HG03103 (cell line): ENCODE measurements around the gene SLC14A1.

Source experiments
- ATAC-seq: cut with Tn5 transposase; IDR thresholded peaks from one replicate; pipeline ENCODE4 v1.9.1; 2021; ENCODE audit warnings: low read depth; ENCODE audit not compliant: unreplicated experiment

The SLC14A1 gene

GRCh38 chr18:45792506-45793263, 68.7 kb downstream of the SLC14A1 start:
- ATAC-seq: no peak

DNA sequence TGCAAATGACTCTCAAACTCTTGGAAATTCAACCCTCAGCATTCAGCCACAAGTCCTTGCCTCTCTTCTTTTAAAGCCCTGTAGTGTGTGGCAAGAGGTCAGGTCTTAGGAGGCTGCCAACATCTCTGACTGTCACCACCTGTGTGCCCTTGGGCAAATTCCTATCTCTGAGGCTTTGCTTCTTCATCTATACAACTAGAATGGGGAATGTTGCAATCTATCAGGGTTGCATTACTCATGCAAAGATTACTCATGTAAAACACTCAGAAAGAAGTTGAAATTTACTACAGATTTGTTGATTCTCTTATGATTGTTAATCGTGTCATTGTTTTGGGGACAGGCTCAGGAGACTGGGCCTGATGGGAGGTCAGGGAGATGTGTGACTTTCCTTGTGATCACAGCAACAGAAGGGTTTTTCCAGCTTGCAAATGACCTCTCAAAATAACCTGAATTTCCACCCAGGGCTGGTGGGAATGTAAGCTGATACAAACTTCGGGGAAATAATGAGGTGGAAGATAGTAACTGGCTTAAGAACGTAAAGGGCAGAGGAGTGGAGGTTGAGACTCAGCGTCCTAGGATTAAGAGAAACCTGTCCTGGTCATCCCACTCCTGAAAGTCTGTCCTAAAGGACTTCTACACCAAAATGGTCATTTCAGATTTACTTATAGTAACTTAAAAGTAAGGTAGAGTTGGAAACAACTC, 69.4 kb downstream of the SLC14A1 start:
- ATAC-seq: no peak

- ATAC-seq: no peak
Observed at GRCh38 chr18:45801416-45802004, 77.5 kb downstream of the SLC14A1 start.
